Fibroblast of skin of right quadriceps (primary cell): ENCODE results near the gene P3R3URF.

Source experiments
- DNase-seq: peaks from one replicate; pipeline ENCODE4 v3.0.0-alpha.2; 2013

Gene P3R3URF

GRCh38 chr1:46131712-46132528 is 44.4 kb downstream of the P3R3URF start:
- DNase-seq: peak; percentile 28

- no peak for DNase-seq
These were observed 45.2 kb downstream of the P3R3URF start for GRCh38 chr1:46131093-46131492.

GRCh38 chr1:46130606-46131005 is 45.7 kb downstream of the P3R3URF start:
- no peak for DNase-seq

- no peak for DNase-seq
These were observed 46.2 kb downstream of the P3R3URF start for GRCh38 chr1:46130121-46130520.

- DNase-seq: no peak
These were observed 47.9 kb downstream of the P3R3URF start for GRCh38 chr1:46128344-46128743.
